HG02870 (cell line): Measurements from ENCODE around the gene PPM1E.

Experiments used
- ATAC-seq: cut with Tn5 transposase; IDR thresholded peaks from one replicate; pipeline ENCODE4 v1.9.1; 2021; ENCODE audit warnings: mild to moderate bottlenecking, moderate library complexity; ENCODE audit not compliant: unreplicated experiment

PPM1E gene

DNA sequence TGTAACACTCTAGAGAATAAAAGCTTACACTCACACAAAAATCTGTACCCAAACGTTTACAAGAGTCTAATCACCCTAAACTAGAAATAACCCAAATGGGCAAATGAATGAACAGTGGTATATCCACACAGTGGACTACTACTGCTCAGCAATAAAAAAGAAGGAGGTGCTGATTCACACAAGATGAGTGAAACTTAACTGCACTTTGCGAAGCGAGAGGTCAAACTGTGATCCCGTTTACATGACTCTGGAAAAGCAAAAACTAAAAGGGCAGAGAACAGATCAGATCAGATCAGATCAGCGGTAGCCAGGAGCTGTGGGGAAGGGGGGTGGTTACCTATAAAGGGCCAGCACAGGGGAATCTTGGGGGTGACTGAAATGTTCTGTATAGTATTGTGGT is 237.7 kb downstream of the PPM1E start:
- ATAC-seq, result no peak

DNA sequence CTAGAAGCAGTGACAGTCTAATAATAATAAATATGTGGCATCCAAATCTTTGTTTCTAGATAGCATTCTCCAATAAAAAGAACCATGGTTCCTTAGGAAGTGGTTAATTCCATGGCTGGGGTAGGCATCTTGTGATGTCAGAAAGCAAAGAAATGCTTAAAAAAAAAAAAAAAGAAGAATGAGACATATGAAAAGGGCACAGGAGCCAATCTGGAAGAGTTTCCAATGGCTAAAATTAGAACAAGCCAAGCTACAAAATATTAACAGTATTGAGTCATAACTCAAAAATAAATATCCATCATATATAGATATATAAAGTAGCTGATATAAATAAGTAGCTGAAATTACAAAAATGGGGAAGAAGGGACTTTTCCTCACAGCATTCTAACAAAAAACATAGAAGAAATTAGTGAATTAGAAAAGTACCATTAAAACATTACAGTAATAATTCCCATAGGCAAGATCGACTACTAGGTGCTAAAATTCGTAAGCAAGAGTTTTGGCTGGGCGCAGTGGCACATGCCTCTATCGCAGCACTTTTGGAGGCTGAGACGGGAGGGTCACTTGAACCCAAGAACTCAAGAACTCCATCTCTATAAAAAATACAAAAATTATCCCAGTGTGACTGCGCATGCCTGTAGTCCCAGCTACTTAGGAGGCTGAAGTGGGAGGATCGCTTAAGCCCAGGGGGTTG is 239.7 kb downstream of the PPM1E start:
- no peak for ATAC-seq

DNA sequence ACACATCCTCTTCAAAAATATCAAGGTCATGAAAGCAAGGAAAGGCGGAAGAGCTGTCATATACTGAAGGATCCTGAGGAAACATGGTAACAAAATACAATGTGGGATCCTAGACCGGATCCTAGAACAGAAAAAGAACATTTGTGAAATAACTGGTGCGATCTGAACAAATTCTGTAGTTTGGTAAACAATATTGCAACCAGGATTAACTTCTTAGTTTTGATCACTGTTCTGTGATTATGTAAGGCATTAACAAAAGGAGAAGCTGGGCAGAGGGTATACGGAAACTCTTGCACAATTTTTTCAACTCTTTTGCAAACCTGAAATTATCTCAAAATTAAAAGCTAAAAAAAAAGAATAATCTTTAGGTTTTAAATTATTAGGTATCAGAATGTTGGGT is 241.3 kb downstream of the PPM1E start:
- no peak for ATAC-seq

DNA sequence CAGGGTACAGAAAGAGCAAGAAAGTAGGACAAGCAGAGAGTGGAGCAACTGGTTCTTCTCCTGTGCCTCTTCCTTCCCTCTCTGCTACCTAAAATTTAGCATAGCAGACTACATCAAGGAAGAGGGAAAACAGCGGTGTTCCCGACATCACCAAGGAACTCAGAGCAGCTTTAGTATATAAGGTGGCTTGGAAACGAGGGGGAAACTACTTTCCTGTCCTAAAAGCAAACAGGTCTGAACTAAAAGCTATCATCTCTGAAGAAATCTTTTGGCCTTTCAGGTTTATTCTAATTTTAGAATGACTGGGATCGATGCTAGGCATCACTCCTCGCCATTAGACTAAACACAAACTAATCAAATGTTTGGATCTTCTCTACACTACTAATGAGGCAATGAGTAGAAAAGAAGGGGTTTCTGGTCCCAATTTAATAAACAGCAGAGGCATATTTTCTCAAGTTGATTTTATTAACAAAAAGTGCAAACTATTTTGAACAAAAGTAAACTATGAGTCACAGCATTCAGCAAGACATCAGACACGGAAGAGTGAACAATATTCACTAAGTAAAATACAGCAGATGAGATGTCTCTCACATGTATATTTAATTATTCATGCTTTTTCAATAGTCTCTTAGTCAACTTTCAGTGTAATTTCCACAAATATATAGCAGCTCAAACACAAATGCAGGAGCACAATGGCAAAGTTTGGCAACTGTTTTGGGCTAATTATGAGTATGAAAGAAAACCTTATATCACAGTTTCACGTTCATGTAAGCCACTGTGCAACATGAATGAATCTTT is 242.3 kb downstream of the PPM1E start:
- no peak for ATAC-seq

DNA sequence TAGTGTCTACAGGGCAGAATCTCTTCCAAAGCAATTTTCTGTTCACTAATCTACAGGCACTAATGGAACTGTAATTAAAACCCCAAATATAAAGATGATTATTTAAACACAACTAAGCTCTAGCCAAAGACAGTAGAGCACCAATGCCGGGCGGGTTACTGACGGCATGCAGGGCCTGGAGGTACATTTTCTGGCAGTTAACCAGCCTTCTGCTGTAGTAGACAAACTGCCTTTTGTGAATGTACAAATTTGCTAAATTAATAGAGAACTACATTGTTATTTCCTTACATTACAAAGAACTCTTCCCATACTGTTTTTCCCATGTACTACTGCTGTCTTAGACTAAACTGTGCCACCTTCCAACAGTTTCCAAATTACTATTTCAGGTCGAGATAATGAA is 243.2 kb downstream of the PPM1E start:
- ATAC-seq, result no peak

DNA sequence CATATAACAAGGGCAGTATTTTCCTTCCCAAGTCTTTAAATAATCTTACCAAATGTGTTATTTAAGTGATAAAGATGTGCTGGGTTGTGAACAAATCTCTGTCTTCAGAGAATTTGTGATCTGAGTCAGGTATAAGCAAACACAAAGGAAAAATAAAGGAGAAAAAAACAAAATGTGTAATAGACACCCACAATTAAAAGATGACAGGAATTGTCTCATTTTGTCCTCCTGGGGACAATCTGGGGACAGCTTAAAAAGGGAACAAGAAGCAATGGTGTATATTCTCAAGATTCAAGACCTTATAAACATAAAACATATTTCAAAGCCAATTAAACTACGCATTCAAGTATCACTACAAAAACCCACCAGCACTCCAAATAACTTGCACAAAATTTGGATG is 243.8 kb downstream of the PPM1E start:
- no peak for ATAC-seq

DNA sequence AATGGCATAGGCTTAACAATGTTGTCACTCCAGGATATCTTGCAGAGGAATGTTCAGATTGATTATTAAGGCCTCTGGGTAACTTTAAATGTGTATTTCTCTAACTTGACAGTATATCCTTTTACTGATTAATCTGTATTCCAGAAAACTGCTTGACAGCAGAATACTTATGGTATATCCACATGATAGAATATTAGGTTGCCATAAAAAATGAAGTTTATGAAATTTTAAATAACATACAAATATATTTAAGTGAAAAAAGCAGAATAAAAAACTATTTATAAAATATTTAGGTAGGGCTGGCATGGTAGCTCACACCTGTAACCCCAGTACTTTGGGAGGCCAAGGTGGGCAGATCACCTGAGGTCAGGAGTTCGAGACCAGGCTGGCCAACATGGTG is 244.4 kb downstream of the PPM1E start:
- ATAC-seq, result no peak

DNA sequence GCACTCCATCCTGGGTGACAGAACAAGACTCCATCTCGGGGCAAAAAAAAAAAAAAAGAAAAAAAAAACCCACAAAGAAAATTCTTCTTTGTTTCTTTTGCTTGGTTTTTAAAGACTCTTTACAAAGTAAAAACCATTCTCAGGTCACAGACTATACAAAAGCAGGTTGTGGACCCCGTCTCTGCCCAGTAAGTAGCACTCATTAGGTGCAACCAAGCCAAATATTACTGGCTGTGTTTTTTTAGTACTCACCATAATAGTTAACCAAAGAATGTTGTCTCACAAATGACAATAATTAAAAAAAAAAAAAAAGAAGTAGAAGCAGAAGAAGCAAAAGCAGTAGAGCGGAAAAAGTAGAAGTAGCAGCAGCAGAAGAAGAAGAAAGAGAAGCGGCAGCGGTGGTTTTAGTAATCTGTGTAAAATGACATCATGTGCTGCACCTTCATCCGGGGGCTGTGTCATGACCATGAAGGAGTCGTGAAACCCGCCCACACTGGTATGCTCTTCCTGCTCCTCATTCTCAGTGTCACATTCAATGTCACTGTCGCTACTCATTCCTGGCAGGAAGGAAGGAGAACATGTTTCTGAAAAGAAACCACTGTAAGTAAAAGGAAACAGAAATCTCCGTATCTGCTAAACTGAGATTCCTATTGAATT is 245.6 kb downstream of the PPM1E start:
- peak; percentile 94 for ATAC-seq

DNA sequence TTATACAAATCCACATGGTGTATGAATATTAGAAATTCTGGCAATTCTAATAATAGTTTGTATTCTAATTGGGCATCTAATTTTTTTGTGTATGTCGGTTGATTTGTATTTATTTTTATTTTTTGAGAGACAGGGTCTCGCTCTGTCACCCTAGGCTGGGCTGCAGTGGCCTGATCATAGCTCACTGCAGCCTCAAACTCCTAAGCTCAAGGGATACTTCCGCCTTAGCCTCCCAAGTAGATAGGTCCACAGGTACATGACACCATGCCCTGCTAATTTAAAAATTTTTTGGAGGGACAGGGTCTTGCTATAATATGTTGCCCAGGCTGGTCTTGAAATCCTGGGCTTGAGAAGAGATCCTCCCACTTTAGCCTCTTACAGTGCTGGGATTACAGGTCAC is 246.5 kb downstream of the PPM1E start:
- no peak for ATAC-seq

DNA sequence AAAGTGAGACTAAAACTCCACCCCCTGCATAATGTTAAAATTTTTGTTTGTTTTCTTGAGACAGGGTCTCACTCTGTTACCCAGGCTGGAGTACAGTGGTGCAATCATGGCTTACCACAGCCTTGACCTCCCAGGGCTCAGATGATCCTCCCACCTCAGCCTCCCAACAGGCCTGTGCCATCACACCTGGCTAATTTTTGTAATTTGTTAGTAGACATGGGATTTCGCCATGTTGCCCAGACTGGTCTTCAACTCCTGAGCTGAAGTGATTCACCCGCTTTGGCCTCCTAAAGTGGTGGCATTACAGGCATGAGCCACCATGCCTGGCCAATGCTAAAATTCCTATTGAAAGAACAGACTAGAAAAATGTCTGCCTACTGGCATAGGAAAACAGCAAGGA is 247.2 kb downstream of the PPM1E start:
- ATAC-seq, result no peak

DNA sequence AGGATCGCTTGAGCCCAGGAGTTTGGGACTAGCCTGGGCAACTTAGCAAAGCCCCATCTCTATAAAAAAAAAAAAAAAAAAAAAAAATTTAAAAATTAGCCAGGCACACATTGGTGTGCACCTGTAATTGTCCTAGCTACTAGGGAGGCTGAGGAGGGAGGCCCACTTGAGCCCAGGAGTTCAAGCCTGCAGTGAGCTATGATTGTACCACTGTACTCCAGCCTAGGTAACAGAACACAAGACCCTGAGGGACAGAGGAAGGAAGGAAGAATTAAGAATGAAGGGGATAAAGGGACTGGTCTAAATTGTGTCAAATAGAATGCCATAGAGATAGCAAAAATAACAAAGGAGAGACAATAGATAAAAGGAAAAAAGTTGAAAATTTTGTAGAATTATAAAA is 248.2 kb downstream of the PPM1E start:
- no peak for ATAC-seq

DNA sequence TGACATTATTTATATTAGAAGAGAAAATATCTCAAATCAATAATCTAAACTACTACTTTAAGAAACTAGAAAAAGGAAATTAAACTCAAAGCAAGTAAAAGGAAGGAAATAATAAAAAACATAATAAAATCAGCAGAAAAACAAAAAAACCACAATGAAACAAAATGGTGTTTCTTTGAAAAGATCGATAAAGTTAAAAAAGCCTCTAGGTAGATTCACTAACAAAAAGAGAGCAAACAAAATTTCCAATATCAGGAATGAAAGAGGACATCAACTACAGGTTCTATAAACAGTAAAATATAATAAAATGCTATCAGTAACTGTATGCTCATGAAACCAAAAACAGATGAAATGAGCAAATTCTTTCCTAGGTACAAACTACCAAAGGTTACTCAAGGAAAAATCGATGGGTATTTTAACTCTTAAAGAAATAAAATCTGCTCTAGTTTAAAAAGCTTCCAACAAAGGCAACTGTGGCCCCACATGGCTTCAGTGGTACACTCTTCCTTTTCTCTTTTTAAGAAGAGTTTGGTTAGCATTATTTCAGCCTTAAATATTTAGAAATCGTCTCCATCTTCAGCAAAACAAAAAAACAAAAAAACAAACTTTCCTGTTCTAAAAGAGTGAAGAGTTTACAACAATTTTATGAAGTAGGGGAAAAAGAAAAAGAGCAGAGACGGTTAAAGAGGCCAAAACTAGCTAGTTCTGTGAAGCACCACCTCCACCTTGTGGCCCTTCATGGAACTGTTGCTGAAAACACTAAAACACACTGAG is 248.9 kb downstream of the PPM1E start:
- no peak for ATAC-seq

DNA sequence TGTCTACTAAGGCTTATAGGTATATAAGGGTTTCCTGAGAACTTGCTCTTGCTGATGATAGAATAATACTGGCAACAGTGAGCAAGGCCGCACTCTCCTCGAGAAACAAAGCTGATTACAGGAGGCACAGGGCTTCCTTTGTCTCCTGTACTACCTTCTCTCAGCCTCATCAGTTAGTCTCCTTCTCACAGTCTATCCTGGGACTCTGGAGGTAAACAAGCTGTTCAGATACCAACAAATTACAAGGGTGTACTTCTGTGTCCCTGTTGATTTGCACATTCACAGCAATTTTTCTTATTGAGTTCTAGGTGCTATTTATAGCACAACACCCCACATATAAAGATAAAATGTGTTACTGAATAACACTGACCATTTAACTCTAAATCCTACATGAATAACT is 252.3 kb downstream of the PPM1E start:
- ATAC-seq, result no peak

DNA sequence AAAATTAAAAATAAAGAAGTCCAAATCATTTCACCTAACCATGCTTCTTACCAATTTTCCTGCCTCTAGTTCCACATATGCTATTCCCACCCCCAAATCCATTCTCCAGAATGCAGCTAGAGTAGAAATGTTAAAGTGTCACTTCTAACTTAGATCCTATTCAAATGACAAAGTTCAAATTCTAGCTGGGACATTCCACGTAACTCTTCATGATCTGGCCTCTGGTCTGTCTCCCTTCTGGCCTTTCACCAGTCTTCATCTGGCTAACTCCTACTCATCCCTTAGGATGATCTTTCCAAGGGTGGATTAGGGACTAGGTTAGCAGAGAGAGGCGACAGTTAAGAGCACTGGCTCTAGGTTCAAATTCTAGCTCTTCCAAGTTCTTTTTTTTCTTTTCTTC is 253.1 kb downstream of the PPM1E start:
- no peak for ATAC-seq

DNA sequence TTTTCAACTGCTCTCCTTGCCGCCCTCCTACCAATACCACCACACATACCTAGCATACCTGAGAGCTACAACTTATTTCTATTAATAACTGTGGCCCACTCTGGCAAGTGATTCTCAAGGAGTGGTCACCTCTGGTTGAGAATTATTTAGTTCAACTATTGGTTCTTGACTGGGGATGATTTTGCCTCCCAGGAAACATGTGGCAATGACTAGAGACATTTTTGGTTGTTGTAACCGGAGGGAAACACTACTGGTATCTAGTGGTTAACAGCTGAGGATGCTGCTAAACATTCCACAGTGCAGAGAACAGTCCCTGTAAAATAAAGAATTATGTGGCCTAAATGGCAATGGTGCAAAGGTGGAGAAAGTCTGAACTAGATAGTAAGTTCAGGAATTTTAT is 254.4 kb downstream of the PPM1E start:
- no peak for ATAC-seq

DNA sequence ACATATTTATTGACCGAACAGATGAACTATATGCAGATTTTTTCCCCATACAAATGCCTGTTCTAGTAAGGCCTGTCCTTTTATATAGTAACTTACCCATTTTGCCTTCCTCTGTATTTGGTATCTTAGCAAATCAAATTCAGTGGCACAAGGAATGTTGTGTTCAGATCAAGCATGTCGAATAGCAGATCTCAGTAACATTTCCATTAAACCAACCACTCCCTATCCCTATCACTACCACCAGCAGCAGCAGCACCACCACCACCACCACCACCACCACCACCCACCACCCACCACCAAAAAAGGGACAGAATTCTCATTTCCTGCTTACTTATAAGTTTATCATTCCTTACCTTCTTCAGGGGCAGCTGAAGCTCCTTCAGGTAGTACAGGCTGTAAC is 256.3 kb downstream of the PPM1E start:
- ATAC-seq, result no peak

DNA sequence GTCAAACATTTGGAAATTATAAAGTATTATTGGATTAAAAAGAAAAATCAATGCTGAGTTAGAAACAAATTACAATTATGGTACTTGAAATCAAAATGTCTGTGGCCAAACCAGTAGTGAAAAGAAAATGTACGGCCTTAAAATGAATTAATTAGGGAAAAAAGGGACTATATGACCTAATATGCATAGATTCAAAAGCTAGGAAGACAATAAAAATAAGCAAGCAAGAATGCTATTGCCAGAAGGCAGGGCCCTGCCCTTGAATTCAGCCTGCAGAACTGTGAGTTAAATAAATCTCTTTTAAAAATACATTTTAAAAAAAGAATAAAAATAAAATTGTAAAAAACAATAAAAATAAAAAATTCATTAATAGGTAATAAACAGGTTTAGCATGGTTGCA is 262.4 kb downstream of the PPM1E start:
- no peak for ATAC-seq

DNA sequence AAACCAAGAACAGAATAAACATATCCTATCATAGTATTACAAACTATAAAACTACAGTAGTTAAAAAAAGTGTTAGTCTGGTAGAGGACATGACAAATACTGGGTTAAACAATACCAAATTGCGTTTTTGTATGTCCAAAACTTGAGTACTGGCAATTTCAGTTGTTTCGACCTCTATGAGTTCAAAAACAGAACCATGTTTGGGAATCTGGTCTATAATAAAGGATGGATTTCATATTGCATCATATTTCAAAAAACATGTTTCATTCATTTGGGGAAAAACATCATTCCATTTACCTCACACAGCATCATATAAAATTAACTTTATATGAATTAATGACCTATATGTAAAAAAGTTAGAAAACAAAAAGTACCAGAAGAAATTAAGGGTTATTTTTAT is 269.3 kb downstream of the PPM1E start:
- ATAC-seq, result no peak

DNA sequence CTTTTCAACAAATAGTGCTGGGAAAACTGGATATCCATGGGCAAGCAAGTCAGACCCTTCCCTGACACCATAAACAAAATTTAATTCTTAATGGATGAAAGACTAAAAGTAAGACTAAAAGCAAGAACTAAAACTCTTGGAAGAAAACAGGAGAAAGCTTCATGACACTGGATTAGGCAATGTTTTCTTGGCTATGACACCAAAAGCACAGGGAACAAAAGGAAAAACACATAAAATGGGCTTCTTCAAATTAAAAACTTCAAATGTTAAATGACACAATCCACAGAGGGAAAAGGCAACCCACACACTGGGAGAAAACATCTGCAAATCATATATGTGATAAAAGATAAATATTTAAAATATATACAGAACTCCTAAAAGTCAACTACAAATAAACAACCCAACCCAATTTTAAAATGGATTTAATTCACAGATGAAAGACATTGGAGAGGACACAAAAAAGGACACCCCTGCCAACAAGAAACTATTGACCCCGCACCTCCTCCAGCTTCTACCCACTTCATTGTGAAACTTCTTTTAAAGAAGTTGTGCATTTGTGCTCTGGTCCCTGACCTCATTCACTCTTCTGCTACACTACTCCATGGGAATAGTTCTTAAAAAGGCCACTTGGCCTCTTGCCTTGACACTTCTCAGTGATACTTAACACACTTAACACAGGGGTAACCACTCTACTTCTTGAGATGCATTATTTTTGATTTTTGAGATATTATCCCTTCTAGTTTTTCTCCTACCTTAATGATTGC is 270.7 kb downstream of the PPM1E start:
- no peak for ATAC-seq

DNA sequence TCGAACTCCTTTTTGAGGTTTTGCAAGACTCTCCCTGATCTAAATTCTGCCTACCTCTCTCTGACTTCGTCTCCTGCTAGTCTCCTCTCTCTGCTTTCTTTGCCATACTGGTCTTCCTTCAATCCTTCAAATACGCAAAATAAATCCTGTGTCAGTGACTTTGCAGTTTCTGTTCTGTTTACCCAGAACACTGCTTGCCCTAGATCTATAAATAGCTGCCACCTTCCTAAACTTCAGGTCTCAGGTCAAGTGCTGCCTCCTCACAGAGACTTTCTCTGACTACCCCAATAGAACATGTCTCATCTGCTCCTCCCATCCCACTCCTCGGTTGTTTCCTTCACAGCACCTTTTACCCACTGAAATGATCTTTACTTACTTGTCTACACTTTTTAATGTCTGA is 272.1 kb downstream of the PPM1E start:
- ATAC-seq, result no peak

DNA sequence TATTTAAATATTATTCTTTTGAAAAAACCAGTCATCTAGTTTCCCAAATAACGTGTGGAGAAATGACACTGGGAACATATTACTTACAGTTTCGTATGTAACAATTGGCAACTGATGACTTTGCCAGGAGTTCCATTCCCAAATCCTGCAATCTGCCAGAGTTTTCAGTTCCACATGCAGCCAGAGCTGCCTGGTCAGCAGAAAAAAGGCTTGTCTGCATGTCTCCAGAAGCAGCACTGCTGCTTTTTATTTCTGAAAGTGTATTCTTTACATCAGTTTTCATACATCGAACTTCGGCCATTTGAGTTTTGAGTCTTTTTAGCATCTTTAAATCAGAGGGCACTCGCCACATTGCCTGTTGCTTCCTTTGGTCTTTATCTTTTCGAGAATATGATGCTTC is 272.7 kb downstream of the PPM1E start:
- ATAC-seq, result no peak
